ENCODE data around the gene RAG2. TPM values are rescaled to one million over a fixed set of nuclear protein-coding genes. Genes with fewer than 3 reads are reported as not detected.

RAG2 gene
- total and polyA plus RNA-seq, 4 donors: not detected

Other genes starting within 250 kb of the RAG2 start
- gene TRAF6, start 88.0 kb downstream of the RAG2 start, total RNA-seq: 10 to 100 TPM; 18.7 to 22.5 TPM
- gene TRAF6, start 88.0 kb downstream of the RAG2 start, polyA plus RNA-seq: 1 to 10 TPM; 4.4 to 5.7 TPM
- under 1 TPM; 0.65 to 0.96 TPM for gene RAG1, start 30.2 kb downstream of the RAG2 start, total RNA-seq
- under 1 TPM; 0.05 to 0.38 TPM for gene RAG1, start 30.2 kb downstream of the RAG2 start, polyA plus RNA-seq
- 10 to 100 TPM; 13.5 to 17.2 TPM for gene IFTAP, start 3.7 kb downstream of the RAG2 start, total RNA-seq
- 10 to 100 TPM; 26.7 to 62.1 TPM for gene IFTAP, start 3.7 kb downstream of the RAG2 start, polyA plus RNA-seq